Neuronal stem cell (in vitro differentiated cells): Measurements from ENCODE around the gene HSP90AB1.
A peak's percentile ranks its signal among the peaks of the same experiment; 100 is the strongest.

Experiments used
- DNase-seq: peaks from one replicate; pipeline ENCODE4 v3.0.0-alpha.2; 2013; ENCODE audit warnings: low spot score
- H2AFZ ChIP-seq: one replicate; pipeline ENCODE4 v1.6.1; 2013; ENCODE audit warnings: mild to moderate bottlenecking, low read length, inconsistent platforms
- H2AK5ac ChIP-seq: 2 replicates; pipeline ENCODE4 v1.6.1; 2013; ENCODE audit warnings: low read depth, mild to moderate bottlenecking, inconsistent platforms, low read length, moderate library complexity, mixed read lengths
- H2BK120ac ChIP-seq: 2 replicates; pipeline ENCODE4 v1.6.1; 2013; ENCODE audit warnings: low read depth, mild to moderate bottlenecking, inconsistent platforms, low read length, moderate library complexity, mixed read lengths
- H2BK12ac ChIP-seq: one replicate; pipeline ENCODE4 v1.6.1; 2013; ENCODE audit warnings: low read length, inconsistent platforms
- H2BK15ac ChIP-seq: 2 replicates; pipeline ENCODE4 v1.6.1; 2013; ENCODE audit warnings: mild to moderate bottlenecking, low read length, inconsistent platforms, mixed read lengths
- H2BK5ac ChIP-seq: one replicate; pipeline ENCODE4 v1.6.1; 2013; ENCODE audit warnings: inconsistent platforms, mild to moderate bottlenecking, low read length, moderate library complexity
- H3K14ac ChIP-seq: one replicate; pipeline ENCODE4 v1.6.1; 2013; ENCODE audit warnings: low read length, inconsistent platforms
- H3K18ac ChIP-seq: 2 replicates; pipeline ENCODE4 v1.6.1; 2013; ENCODE audit warnings: low read length, inconsistent platforms
- H3K23ac ChIP-seq: 2 replicates; pipeline ENCODE4 v1.6.1; 2013; ENCODE audit warnings: low read depth, mild to moderate bottlenecking, mixed read lengths, low read length, inconsistent platforms; ENCODE audit not compliant: poor library complexity
- H3K27ac ChIP-seq: replicated peaks from 3 replicates; pipeline ENCODE4 v1.5.1; 2013; ENCODE audit warnings: low read length, inconsistent platforms
- H3K27me3 ChIP-seq, 3 experiments: 2 replicates each; pipeline ENCODE4 v1.6.1; 2013; ENCODE audit warnings: low read length in 3 of 3, mild to moderate bottlenecking in 2 of 3, inconsistent platforms in 1 of 3, low read depth in 1 of 3, mixed read lengths in 1 of 3, moderate library complexity in 1 of 3; ENCODE audit not compliant: control insufficient read depth in 3 of 3, insufficient read depth in 3 of 3
- H3K36me3 ChIP-seq, 2 donors: replicated peaks in 1 of 2; 2 replicates each; pipeline ENCODE4 v1.6.1; 2013; ENCODE audit warnings: low read length in 2 of 2; ENCODE audit not compliant: control insufficient read depth in 2 of 2, insufficient read depth in 2 of 2
- H3K4ac ChIP-seq: 2 replicates; pipeline ENCODE4 v1.6.1; 2013; ENCODE audit warnings: inconsistent platforms, mild to moderate bottlenecking, low read length, moderate library complexity
- H3K4me1 ChIP-seq, 2 donors: 1 replicate in 1 of 2; 2 replicates in 1 of 2; pipeline ENCODE4 v1.6.1; 2013; ENCODE audit warnings: low read length in 2 of 2, low read depth in 1 of 2; ENCODE audit not compliant: control insufficient read depth in 2 of 2, insufficient read depth in 1 of 2
- H3K4me2 ChIP-seq: one replicate; pipeline ENCODE4 v1.6.1; 2013; ENCODE audit warnings: mild to moderate bottlenecking, low read length, inconsistent platforms; ENCODE audit not compliant: insufficient read depth, poor library complexity, severe bottlenecking
- H3K4me3 ChIP-seq, 2 donors: 2 replicates each; pipeline ENCODE4 v1.5.1; 2013; ENCODE audit warnings: low read length in 2 of 2, mild to moderate bottlenecking in 2 of 2, inconsistent platforms in 1 of 2, moderate library complexity in 1 of 2
- H3K79me1 ChIP-seq: one replicate; pipeline ENCODE4 v1.6.1; 2013; ENCODE audit warnings: low read depth, mild to moderate bottlenecking, inconsistent platforms, low read length, moderate library complexity
- H3K9ac ChIP-seq: one replicate; pipeline ENCODE4 v1.6.1; 2013; ENCODE audit warnings: mild to moderate bottlenecking, low read depth, low read length, inconsistent platforms; ENCODE audit not compliant: poor library complexity
- H3K9me3 ChIP-seq, 2 donors: replicated peaks in 1 of 2; 2 replicates each; pipeline versions ENCODE3 to v1.6.1; 2013; ENCODE audit warnings: low read length in 2 of 2, mild to moderate bottlenecking in 2 of 2, inconsistent platforms in 1 of 2, low read depth in 1 of 2, mixed read lengths in 1 of 2, moderate library complexity in 1 of 2; ENCODE audit not compliant: control insufficient read depth in 2 of 2, insufficient read depth in 1 of 2
- H4K8ac ChIP-seq: one replicate; pipeline ENCODE4 v1.6.1; 2013; ENCODE audit warnings: low read depth, mild to moderate bottlenecking, inconsistent platforms, low read length, moderate library complexity
- H4K91ac ChIP-seq: one replicate; pipeline ENCODE4 v1.6.1; 2013; ENCODE audit warnings: low read length, low read depth, mild to moderate bottlenecking, inconsistent platforms; ENCODE audit not compliant: poor library complexity
- WGBS, 2 donors: extraction: QIAGEN DNeasy Blood & Tissue Kit; methylation state at CpG; one replicate each; pipeline ENCODE4 v1.1.7; 2013; ENCODE audit warnings: missing lambda C conversion rate in 2 of 2, mixed read lengths in 1 of 2; ENCODE audit not compliant: insufficient read length in 2 of 2, insufficient replicate concordance in 1 of 2; ENCODE audit errors: extremely low coverage in 2 of 2; 5-methylcytosine and 5-hydroxymethylcytosine counted together

Gene HSP90AB1

GRCh38 chr6:44271406-44271723 is 24.5 kb downstream of the HSP90AB1 start:
- no peaks in the 10 kb centered on the region for H3K9me3 ChIP-seq
- no peak overlapping the region for H3K9ac ChIP-seq
- no peak overlapping the region for H2BK5ac ChIP-seq
- peaks cover 29 to 40% of the 10 kb centered on the region in 2 donors for H3K4me1 ChIP-seq
- H3K4me3 ChIP-seq, result peak overlapping the region; percentile 51 to 62
- no peak overlapping the region for H3K27ac ChIP-seq
- H2BK15ac ChIP-seq, result no peak overlapping the region
- H4K8ac ChIP-seq, result no peak overlapping the region
- H3K79me1 ChIP-seq, result peaks cover 2% of the 10 kb centered on the region
- no peak overlapping the region for H3K14ac ChIP-seq
- no peak for DNase-seq
- H3K18ac ChIP-seq, result peak overlapping the region; percentile 50
- H2AFZ ChIP-seq, result peak overlapping the region; percentile 75
- no peak overlapping the region for H3K4ac ChIP-seq
- no peak overlapping the region for H3K23ac ChIP-seq
- H3K27me3 ChIP-seq, result peaks cover 0 to 3% (median 0%) of the 10 kb centered on the region in 3 experiments
- no peak overlapping the region for H2BK12ac ChIP-seq
- no peak overlapping the region for H2BK120ac ChIP-seq
- peak overlapping the region; percentile 77 for H2AK5ac ChIP-seq
- WGBS, 2 donors, result no CpG with 5 or more reads among the region's 6 CpGs
- peak overlapping the region; percentile 72 for H3K4me2 ChIP-seq
- H3K36me3 ChIP-seq, result peaks cover 2 to 20% of the 10 kb centered on the region in 2 donors
- H4K91ac ChIP-seq, result no peak overlapping the region

- no peak overlapping the region for H3K4me3 ChIP-seq
- peaks cover 0 to 3% (median 0%) of the 10 kb centered on the region in 3 experiments for H3K27me3 ChIP-seq
- no peak for DNase-seq
- H2AK5ac ChIP-seq, result no peak overlapping the region
- peaks cover 2 to 20% of the 10 kb centered on the region in 2 donors for H3K36me3 ChIP-seq
- peaks cover 2% of the 10 kb centered on the region for H3K79me1 ChIP-seq
- no peak overlapping the region for H4K91ac ChIP-seq
- H2BK120ac ChIP-seq, result no peak overlapping the region
- peak overlapping the region; percentile 6 for H3K18ac ChIP-seq
- no peak overlapping the region for H4K8ac ChIP-seq
- no peak overlapping the region for H3K4ac ChIP-seq
- no peak overlapping the region for H3K27ac ChIP-seq
- H3K9me3 ChIP-seq, result no peaks in the 10 kb centered on the region
- H3K23ac ChIP-seq, result no peak overlapping the region
- no peak overlapping the region for H2AFZ ChIP-seq
- H2BK12ac ChIP-seq, result no peak overlapping the region
- WGBS, 2 donors, result no CpG with 5 or more reads among the region's 3 CpGs
- H3K4me2 ChIP-seq, result no peak overlapping the region
- peaks cover 29 to 40% of the 10 kb centered on the region in 2 donors for H3K4me1 ChIP-seq
- H3K14ac ChIP-seq, result no peak overlapping the region
- no peak overlapping the region for H2BK5ac ChIP-seq
- H2BK15ac ChIP-seq, result no peak overlapping the region
- H3K9ac ChIP-seq, result no peak overlapping the region
Observed at GRCh38 chr6:44271914-44272313, 25.0 kb downstream of the HSP90AB1 start.

GRCh38 chr6:44272529-44272928 is 25.6 kb downstream of the HSP90AB1 start:
- H2AFZ ChIP-seq, result no peak overlapping the region
- no peaks in the 10 kb centered on the region for H3K9me3 ChIP-seq
- H3K4me2 ChIP-seq, result no peak overlapping the region
- H2AK5ac ChIP-seq, result no peak overlapping the region
- WGBS, 2 donors, result no CpG with 5 or more reads among the region's 3 CpGs
- H3K9ac ChIP-seq, result no peak overlapping the region
- peaks cover 2 to 20% of the 10 kb centered on the region in 2 donors for H3K36me3 ChIP-seq
- H3K27ac ChIP-seq, result no peak overlapping the region
- H3K4ac ChIP-seq, result no peak overlapping the region
- H3K14ac ChIP-seq, result no peak overlapping the region
- no peak overlapping the region for H2BK12ac ChIP-seq
- peaks cover 2% of the 10 kb centered on the region for H3K79me1 ChIP-seq
- no peak overlapping the region for H3K4me3 ChIP-seq
- peak overlapping the region; percentile 80 for H2BK15ac ChIP-seq
- H3K18ac ChIP-seq, result no peak overlapping the region
- DNase-seq, result no peak
- peak overlapping the region; percentile 85 for H3K23ac ChIP-seq
- H4K91ac ChIP-seq, result no peak overlapping the region
- H3K27me3 ChIP-seq, result peaks cover 0 to 3% (median 0%) of the 10 kb centered on the region in 3 experiments
- no peak overlapping the region for H4K8ac ChIP-seq
- peak overlapping the region; percentile 5 for H2BK120ac ChIP-seq
- peaks cover 29 to 34% of the 10 kb centered on the region in 2 donors for H3K4me1 ChIP-seq
- no peak overlapping the region for H2BK5ac ChIP-seq

- peaks cover 28 to 29% of the 10 kb centered on the region in 2 donors for H3K4me1 ChIP-seq
- H3K9me3 ChIP-seq, result no peaks in the 10 kb centered on the region
- H3K36me3 ChIP-seq, result peaks cover 2 to 20% of the 10 kb centered on the region in 2 donors
- H3K9ac ChIP-seq, result peak overlapping the region; percentile 63
- H2BK5ac ChIP-seq, result no peak overlapping the region
- H3K18ac ChIP-seq, result peak overlapping the region; percentile 22
- H3K4ac ChIP-seq, result no peak overlapping the region
- H2BK120ac ChIP-seq, result peak overlapping the region; percentile 5
- peak overlapping the region; percentile 85 for H3K23ac ChIP-seq
- no peak overlapping the region for H3K27ac ChIP-seq
- H3K4me2 ChIP-seq, result no peak overlapping the region
- peak overlapping the region; percentile 9 for H4K91ac ChIP-seq
- no peak overlapping the region for H3K4me3 ChIP-seq
- DNase-seq, result no peak
- WGBS, 2 donors, result no CpG with 5 or more reads among the region's 23 CpGs
- peak overlapping the region; percentile 60 for H2BK12ac ChIP-seq
- H3K79me1 ChIP-seq, result peaks cover 2% of the 10 kb centered on the region
- peak overlapping the region; percentile 44 for H2AK5ac ChIP-seq
- H4K8ac ChIP-seq, result no peak overlapping the region
- peak overlapping the region; percentile 23 for H3K14ac ChIP-seq
- peak overlapping the region; percentile 80 for H2BK15ac ChIP-seq
- H3K27me3 ChIP-seq, result peaks cover 0 to 3% (median 0%) of the 10 kb centered on the region in 3 experiments
- no peak overlapping the region for H2AFZ ChIP-seq
Observed at GRCh38 chr6:44272999-44273566, 26.2 kb downstream of the HSP90AB1 start.
